OCI-LY3 (cell line): ENCODE measurements around the gene DOK3.

Experiments used
- H2AFZ ChIP-seq: fragments of 200-600, 300-600 bp; shearing (Covaris generic); 2 replicates; pipeline ENCODE4 v1.6.0; 2014; ENCODE audit warnings: antibody characterized with exemption, low read depth, low read length
- H3K27ac ChIP-seq: fragments of 200-600, 300-600 bp; sonication (generic); 2 replicates; pipeline ENCODE4 v1.5.1; 2014; ENCODE audit warnings: mild to moderate bottlenecking, low read length, moderate library complexity, mixed read lengths
- H3K27me3 ChIP-seq: fragments of 200-600, 300-600 bp; sonication (generic); 2 replicates; pipeline ENCODE4 v1.6.1; 2014; ENCODE audit warnings: low read depth, low read length, mixed read lengths
- H3K36me3 ChIP-seq: fragments of 200-600, 300-600 bp; sonication (generic); replicated peaks from 2 replicates; pipeline ENCODE3; 2014; ENCODE audit warnings: low read depth, low read length, mixed read lengths
- H3K4me1 ChIP-seq: fragments of 300-600, 200-600 bp; sonication (generic); 2 replicates; pipeline ENCODE4 v1.6.1; 2014; ENCODE audit warnings: low read length, mixed read lengths
- H3K4me2 ChIP-seq: fragments of 200-600, 300-600 bp; sonication (generic); 2 replicates; pipeline ENCODE4 v1.6.1; 2014; ENCODE audit warnings: low read length, mixed read lengths
- H3K4me3 ChIP-seq: fragments of 300-600, 200-600 bp; sonication (generic); 2 replicates; pipeline ENCODE4 v1.5.1; 2014; ENCODE audit warnings: antibody characterized with exemption, mild to moderate bottlenecking, low read length, moderate library complexity
- H3K79me2 ChIP-seq: fragments of 300-600, 200-600 bp; shearing (Covaris generic); 2 replicates; pipeline ENCODE4 v1.6.1; 2014; ENCODE audit warnings: mild to moderate bottlenecking, low read length, mixed read lengths
- H3K9ac ChIP-seq: fragments of 300-600, 200-600 bp; shearing (Covaris generic); 2 replicates; pipeline ENCODE4 v1.6.0; 2014; ENCODE audit warnings: mild to moderate bottlenecking, low read length, moderate library complexity
- H3K9me3 ChIP-seq: fragments of 200-600, 300-600 bp; shearing (Covaris generic); 2 replicates; pipeline ENCODE4 v1.6.1; 2014; ENCODE audit warnings: low read length, mixed read lengths; ENCODE audit not compliant: insufficient read depth
- H4K20me1 ChIP-seq: fragments of 200-600, 300-600 bp; sonication (generic); 2 replicates; pipeline ENCODE4 v1.6.1; 2016; ENCODE audit warnings: low read length, mixed read lengths; ENCODE audit not compliant: insufficient read depth
- EZH2phosphoT487 ChIP-seq: fragments of 200-600 bp; shearing (Covaris generic); IDR thresholded peaks from 2 replicates; pipeline ENCODE4 v1.6.1; 2018; ENCODE audit warnings: antibody characterized with exemption, mixed run types, low read depth
- TF ChIP-seq, protein P1 (sequence below): fragments of 200-600, 300-600 bp; sonication (generic); IDR thresholded peaks from 2 replicates; pipeline ENCODE4 v1.5.1; 2014; ENCODE audit warnings: antibody characterized with exemption, low read length, low read depth

The DOK3 gene

DNA sequence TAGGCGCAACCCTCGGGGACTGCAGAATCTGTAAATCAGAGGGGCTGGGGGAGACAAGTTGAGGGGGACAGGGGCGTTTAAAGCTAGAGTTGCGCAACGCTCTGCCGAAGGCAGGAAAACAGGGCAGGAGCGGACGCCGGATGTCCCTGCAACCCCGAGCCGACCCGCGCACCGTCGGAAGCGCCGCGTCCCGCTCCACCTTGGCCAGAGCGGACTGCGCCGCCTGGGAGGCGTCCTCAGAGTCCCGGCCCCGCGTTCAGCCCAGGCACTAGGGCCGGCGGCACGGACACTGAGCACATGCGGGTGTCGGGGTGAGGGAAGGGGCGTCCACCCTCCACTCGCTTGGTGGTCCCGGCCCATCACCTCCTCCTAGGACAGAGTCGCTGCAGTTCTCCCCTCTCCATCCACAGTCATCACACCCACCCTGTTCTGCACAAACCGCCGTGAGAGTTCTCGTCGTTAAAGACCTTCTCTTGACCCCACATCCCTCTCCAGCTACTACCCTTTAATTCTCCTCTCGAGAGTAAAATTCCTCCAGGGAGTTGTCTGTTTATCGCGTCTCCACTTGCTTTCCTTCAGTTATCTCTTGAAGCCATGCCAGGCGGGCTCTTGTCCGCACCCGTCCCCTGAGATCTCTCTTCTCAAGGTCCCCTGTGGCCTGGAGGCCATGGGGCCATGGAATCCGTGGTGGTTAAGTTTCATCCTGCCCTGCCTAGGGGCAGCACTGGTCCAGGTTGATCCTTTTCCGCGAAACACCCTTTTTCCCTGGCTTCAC, 11.4 kb downstream of the DOK3 start:
- H2AFZ ChIP-seq: peak overlapping the region; percentile 33; the same call in 1 of the 2 replicates
- H3K4me2 ChIP-seq: peak overlapping the region; percentile 82
- H3K9ac ChIP-seq: no peak overlapping the region; the same call in 1 of the 2 replicates
- H3K4me3 ChIP-seq: peak overlapping the region; percentile 82
- H3K79me2 ChIP-seq: no peaks in the 10 kb centered on the region
- peaks cover 20% of the 10 kb centered on the region for H4K20me1 ChIP-seq
- TF ChIP-seq, protein P1, sequence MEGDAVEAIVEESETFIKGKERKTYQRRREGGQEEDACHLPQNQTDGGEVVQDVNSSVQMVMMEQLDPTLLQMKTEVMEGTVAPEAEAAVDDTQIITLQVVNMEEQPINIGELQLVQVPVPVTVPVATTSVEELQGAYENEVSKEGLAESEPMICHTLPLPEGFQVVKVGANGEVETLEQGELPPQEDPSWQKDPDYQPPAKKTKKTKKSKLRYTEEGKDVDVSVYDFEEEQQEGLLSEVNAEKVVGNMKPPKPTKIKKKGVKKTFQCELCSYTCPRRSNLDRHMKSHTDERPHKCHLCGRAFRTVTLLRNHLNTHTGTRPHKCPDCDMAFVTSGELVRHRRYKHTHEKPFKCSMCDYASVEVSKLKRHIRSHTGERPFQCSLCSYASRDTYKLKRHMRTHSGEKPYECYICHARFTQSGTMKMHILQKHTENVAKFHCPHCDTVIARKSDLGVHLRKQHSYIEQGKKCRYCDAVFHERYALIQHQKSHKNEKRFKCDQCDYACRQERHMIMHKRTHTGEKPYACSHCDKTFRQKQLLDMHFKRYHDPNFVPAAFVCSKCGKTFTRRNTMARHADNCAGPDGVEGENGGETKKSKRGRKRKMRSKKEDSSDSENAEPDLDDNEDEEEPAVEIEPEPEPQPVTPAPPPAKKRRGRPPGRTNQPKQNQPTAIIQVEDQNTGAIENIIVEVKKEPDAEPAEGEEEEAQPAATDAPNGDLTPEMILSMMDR: no peak
- no peak for TF ChIP-seq EZH2phosphoT487
- no peak overlapping the region for H3K27ac ChIP-seq
- H3K27me3 ChIP-seq: peaks cover 28% of the 10 kb centered on the region
- peaks cover 66% of the 10 kb centered on the region for H3K4me1 ChIP-seq
- H3K9me3 ChIP-seq: no peaks in the 10 kb centered on the region
- H3K36me3 ChIP-seq: peaks cover 2% of the 10 kb centered on the region

DNA sequence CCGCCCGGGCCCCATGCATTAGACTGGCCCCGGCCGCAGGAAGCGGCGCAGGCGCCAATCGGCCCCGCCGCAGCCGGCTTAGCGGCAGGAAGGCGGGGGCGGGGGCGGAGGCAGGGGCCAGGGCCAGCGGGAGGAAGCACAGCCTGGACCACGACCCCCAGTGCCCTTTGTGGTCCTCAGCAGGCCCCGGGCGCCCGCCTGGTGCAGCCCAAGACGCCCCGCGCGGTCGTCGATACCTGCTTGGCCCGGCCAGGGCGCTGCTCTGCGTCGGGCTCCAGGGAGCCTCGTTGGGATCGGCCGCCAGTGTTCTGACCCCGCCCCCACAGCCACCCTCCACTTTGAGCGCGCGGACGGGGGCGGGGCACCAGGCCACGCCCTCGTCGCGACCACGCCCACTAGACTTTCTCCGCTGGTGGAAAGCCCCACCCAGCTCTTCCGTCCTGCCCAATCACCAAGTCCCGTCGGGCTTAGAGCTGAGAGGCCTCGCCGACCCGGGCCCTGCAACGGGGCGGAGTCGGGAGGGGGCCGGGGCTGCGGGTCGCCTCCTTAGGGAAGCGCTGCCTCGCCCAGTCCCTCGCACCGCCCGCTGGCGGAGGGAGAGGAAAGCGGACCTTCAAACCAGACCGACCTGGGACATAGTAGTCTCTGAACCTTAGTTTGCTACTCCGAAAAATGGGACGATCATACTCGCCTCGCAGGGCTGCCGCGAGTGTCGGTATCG, 12.2 kb downstream of the DOK3 start, which contains the start of gene PDLIM7:
TSS of gene PDLIM7 (minus strand) at position 313 of the 721 bp plus-strand sequence. CDS start 1,092 bp downstream, outside the sequence.
- Histone ChIP-seq H3K27ac (no peak within 1 kb of the TSS), H3K4me3 (peak within 1 kb of the TSS; percentile 82), H3K9ac (peak within 1 kb of the TSS; percentile 50), H3K36me3 (no peaks in the 10 kb centered on the region), H3K4me1 (peaks cover 60% of the 10 kb centered on the region), H2AFZ (peak within 1 kb of the TSS; percentile 33; the same call in 1 of the 2 replicates), H3K27me3 (peaks cover 28% of the 10 kb centered on the region), H3K79me2 (no peaks in the 10 kb centered on the region), H3K4me2 (peak within 1 kb of the TSS; percentile 82), H4K20me1 (peaks cover 12% of the 10 kb centered on the region), H3K9me3 (no peaks in the 10 kb centered on the region)
- TF ChIP-seq EZH2phosphoT487: no peak
- TF ChIP-seq, protein P1: no peak

DNA sequence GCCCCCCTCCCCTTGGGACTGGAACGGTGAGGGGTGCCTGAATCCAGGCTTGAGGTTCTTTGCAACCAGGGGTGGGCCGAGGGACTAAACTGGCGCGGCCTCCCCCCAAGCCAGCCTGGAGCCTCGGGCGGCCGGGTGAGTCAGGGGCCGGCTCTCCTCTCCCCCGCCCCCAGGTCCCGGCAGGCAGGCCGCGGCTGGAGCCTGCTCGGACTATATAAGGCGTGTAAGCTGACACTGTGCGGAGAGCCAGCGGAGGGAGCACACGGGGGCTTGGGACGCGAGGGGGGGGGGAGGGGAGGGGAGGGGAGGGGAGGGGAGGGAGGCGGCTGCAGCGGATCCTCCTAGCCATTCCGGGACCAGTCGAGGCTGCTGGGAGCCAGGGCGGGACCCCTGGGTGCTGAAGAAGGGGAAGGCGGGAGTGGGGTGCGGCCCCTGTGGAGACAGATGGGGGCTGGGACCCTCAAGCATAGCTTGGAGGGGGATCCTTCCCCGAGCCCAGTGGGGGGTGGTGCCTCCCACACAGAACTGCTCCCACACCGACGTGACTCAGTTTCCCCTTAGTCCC, 12.8 kb downstream of the DOK3 start:
- peak overlapping the region; percentile 50 for H3K9ac ChIP-seq
- peak overlapping the region; percentile 82 for H3K4me3 ChIP-seq
- H3K27ac ChIP-seq: no peak overlapping the region
- no peaks in the 10 kb centered on the region for H3K79me2 ChIP-seq
- no peak overlapping the region for H2AFZ ChIP-seq
- H3K36me3 ChIP-seq: no peaks in the 10 kb centered on the region
- H3K9me3 ChIP-seq: no peaks in the 10 kb centered on the region
- H4K20me1 ChIP-seq: peaks cover 7% of the 10 kb centered on the region; the same call in 1 of the 2 replicates
- peaks cover 53% of the 10 kb centered on the region for H3K4me1 ChIP-seq
- H3K27me3 ChIP-seq: peaks cover 28% of the 10 kb centered on the region
- TF ChIP-seq, protein P1: no peak
- TF ChIP-seq EZH2phosphoT487: no peak
- H3K4me2 ChIP-seq: peak overlapping the region; percentile 82
